Left cardiac atrium (tissue), 4 donors: ENCODE data around the gene SUSD1. TPM values are rescaled to one million over a fixed set of nuclear protein-coding genes. Genes with fewer than 3 reads are reported as not detected.
"Not testable (repeated sequence)": the region's sequence is repeated elsewhere in the genome, so short reads cannot be mapped to it uniquely, and the experiment has no call there.

ENCODE experiments used
- ATAC-seq, 2 donors: fragments of 200-7000 bp; cut with Tn5 transposase; one replicate each; pipeline ENCODE4 v1.9.1; 2020; ENCODE audit warnings: mild to moderate bottlenecking in 2 of 2, moderate library complexity in 2 of 2
- DNase-seq: peaks from one replicate; pipeline ENCODE4 v3.0.0-alpha.2; 2020
- intact Hi-C, 2 donors: fragments of 100-400 bp; cut with DNase I; formaldehyde crosslinking; loops; one replicate each; pipeline versions ENCODE4 v1.14.1 to v1.15.1; 2022 to 2023
- total RNA-seq, 2 donors: library from RNA; stranded (reverse); fragmentation: NEBNext Ultra II Directional; extraction: Animal tissue kit (Norgen Biotek cat#: 25700); gene quantifications; one replicate each; pipeline ENCODE4 v1.2.1, GENCODE V29; 2021
- donor health status: DM: no; HTN: yes; CAD: no.
- donor health status: DM: no; HTN: yes; CAD: no; lungs with severe emphysema.
- donor health status: DM: yes; HTN: yes; CAD: no.
- donor health status: Dilated cardiomyopathy.

SUSD1 gene
- total RNA-seq, 2 donors from 2014 or later, result 9.4 to 13.7 TPM

DNA sequence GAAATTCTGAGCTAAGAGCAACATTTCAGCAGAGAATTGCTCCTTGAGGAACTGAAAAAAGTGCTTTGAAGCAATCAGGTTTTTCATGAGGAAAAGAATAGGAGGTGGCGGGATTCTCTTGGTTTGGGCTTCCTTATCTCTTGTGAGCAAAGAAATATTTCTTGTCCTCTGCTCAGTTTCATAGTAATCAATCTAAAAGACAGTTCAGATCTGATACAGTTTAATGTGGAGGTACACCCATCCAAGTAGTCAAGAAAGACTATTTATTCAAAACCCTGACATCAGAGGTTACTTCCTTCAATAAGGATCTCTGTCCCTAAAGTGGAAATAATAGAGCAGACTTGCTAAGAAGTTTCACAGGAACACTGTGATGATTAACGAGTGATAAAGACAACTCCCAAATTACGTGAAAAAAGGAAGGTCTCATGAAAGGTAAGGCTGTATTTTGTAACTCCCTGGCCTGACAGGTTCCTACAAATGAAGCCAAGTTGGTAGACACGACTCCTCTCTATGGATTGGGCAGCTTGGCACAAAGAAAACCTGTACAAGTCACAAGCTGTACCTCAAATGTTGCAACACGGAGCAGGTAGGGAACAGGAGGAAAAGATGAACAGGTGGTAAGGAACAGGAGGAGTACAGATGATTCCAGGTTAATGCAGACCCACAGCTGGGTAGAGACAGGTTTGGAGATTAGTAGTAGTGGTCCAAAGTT, 94.1 kb downstream of the SUSD1 start:
- intact Hi-C loops, result loop anchor here in 1 of 2 donors (10.0 kb wide), 1 partner anchor 744 kb away; no protein-coding TSS in a partner anchor
- DNase-seq (no peak), ATAC-seq (no peak)

- ATAC-seq (no peak), DNase-seq (no peak)
- intact Hi-C loops, result loop anchor here in 1 of 2 donors (5.0 kb wide), 1 partner anchor 316 kb away; no protein-coding TSS in a partner anchor
Observed at GRCh38 chr9:112078432-112078831, 96.7 kb downstream of the SUSD1 start.

GRCh38 chr9:112076814-112077213, 98.3 kb downstream of the SUSD1 start:
- ATAC-seq (no peak), DNase-seq (no peak)
- intact Hi-C loops, result loop anchor here in 1 of 2 donors (5.0 kb wide), 1 partner anchor 315 kb away; no protein-coding TSS in a partner anchor

DNA sequence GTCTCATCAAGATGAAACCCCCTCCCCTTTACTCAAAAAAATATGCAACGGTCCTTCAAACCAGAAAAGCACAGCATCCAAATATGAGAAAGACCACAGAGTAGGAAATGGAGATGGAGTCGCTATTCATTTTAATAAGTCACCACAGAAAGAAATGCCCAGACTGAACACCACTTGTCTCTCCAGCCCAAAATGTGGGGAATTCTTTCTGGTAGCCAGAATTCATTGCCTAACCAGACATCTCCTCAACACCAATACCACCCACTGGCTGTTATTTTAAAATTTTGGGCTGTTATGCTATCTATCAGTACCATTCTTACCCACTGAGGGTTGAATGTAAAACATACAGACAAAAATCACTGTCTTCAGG, 100.1 kb downstream of the SUSD1 start:
- DNase-seq (no peak), ATAC-seq (peak in 1 of 2 donors; percentile 4)
- intact Hi-C loops, result loop anchor here in 1 of 2 donors (5.0 kb wide), 1 partner anchor 313 kb away; no protein-coding TSS in a partner anchor

DNA sequence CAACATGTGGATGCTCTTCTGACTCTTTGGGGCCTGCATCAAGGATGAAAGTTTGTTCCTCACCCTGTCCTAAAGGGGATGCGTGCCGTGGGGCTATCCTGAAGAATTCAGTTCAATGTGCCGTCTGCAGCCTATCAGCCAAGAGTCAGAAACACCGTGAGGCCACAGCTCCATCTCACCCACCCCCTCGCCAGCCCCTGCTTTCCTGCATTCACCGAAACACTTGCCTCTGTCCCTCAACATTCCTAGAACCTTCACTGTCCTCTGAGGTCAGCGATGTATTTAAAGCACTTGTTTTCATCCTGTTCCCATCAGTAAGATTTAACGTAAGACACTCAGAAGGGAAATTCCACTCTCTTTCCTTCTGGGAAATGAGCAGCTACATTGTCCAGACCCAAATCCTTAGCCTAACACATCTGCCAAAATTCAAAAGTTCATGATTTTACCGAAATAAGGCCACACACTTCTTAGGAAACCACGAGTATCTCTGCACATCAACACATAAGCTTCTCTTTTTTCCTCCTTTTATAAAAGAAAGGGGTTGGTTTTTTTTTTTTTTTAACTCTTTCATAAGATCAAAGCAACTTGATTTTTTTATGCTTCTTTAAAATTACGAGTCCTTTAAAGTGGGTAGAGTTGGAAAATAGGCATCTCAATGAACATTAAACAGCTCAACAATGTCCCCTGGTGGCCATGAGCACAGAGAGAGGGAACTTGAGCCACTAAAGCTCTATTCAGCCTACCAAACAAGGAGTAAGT, 100.7 kb downstream of the SUSD1 start:
- DNase-seq, result peak; percentile 64
- peak; percentile 85 to 87 for ATAC-seq
- intact Hi-C loops, result loop anchor here (1.0 to 5.0 kb wide), 2 partner anchors 312 to 315 kb away; no protein-coding TSS in a partner anchor

DNA sequence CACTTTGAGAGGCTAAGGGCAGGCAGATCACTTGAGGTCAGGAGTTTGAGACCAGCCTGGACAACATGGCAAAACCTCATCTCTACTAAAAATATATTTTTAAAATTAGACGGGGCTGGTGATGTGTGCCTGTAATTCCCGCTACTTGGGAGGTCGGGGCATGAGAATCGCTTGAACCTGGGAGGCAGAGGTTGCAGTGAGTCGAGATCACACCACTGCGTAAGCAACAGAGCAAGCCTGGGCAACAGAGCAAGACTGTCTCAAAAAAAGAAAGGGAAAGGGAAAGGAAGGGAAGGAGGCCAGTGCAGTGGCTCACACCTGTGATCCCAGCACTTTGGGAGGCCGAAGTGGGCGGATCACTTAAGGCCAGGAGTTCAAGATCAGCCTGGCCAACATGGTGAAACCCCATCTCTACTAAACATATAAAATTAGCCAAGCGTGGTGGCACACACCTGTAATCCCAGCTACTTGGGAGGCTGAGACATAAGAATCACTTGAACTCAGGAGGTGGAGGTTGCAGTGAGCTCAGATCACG, 101.4 kb downstream of the SUSD1 start:
- intact Hi-C loops, result loop anchor here in 1 of 2 donors (1.0 kb wide), 1 partner anchor 314 kb away; no protein-coding TSS in a partner anchor
- not testable (repeated sequence) for DNase-seq, ATAC-seq

DNA sequence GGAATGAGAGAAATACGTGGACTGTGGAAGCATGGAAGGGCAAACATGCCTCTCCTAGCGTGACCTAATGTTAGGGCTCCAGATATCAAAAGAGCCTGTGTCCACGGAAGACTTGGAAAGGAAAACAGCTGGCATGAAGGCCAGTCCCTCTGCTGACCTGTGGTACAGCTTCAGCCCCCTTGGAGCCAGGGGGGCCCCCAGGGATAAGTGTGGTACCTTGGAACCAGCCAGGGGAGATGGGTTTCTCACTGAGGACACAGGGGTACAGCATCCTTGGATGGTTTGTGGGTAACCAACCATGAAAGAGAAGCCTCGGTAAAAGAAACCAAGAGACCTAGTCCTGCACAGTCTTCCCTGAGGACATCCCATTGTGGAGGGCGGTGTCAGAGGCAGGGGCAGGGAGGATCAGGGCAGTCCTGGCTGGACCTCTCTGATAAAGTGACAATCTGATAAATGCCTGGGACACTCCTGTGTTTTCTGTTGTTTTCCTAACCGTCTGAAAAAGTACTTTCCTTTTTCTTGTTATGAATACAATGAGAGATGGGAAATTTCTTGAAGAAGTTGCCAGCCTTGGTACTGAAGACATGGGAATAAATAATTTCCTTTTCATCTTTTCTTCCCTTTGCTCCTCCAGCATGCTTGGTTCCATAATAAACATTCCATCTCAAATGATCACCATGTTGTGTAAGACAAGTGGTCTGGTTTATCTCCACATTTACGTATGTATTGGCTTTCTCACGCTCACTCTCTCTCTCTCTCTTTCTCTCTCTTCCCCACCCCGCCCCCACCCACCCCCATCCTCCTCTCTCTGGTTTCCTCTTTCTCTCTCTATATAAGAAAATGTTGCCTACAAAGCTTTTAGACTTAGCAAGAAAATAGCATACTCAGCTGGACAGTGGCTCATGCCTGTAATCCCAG, 102.1 kb downstream of the SUSD1 start:
- ATAC-seq, result peak in 1 of 2 donors; percentile 27
- intact Hi-C loops, result no loop called here

DNA sequence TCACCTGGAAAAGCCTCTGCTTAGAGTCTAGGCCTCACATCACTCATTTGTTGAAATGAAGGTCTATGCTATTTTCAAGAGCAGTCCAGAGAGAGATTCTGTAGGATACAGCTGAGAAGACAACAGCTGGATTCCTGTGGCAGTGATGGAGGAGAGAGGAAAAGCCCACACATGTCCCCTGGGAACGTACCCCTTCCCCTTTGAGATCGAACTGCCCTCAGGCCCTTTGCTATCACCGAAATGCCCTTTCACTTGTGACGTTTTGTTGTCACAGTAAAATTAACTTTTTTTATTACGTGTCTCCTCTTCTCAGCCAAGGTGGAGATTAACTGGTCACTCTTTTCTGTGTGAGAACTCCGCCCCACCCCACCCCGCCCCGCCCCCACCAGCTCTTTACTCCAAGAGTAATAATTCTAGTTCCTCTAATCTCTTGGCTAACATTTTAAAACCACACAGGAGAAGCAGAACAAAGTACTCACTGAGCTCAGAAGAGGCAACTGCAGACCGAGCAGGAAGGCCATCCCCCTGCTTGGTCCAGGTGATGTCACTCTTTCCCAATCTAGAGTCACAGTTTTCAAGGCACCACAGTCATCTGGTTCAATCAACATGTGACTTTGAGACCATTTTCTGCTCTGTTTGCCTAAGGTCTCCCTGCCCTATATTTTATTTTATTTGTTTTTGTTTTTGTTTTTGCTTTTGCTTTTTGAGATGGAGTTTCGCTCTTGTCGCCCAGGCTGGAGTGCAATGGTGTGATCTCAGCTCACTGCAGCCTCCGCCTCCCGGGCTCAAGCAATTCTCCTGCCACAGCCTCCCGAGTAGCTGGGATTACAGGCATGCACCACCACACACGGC, 105.6 kb downstream of the SUSD1 start:
- DNase-seq (no peak), ATAC-seq (no peak)
- intact Hi-C loops, result loop anchor here in 1 of 2 donors (10.0 kb wide), 1 partner anchor 175 kb away; the partner anchor contains the start of gene UGCG

More for the DNA sequence above, 102.1 kb downstream of the SUSD1 start:
- no peak for DNase-seq

DNA sequence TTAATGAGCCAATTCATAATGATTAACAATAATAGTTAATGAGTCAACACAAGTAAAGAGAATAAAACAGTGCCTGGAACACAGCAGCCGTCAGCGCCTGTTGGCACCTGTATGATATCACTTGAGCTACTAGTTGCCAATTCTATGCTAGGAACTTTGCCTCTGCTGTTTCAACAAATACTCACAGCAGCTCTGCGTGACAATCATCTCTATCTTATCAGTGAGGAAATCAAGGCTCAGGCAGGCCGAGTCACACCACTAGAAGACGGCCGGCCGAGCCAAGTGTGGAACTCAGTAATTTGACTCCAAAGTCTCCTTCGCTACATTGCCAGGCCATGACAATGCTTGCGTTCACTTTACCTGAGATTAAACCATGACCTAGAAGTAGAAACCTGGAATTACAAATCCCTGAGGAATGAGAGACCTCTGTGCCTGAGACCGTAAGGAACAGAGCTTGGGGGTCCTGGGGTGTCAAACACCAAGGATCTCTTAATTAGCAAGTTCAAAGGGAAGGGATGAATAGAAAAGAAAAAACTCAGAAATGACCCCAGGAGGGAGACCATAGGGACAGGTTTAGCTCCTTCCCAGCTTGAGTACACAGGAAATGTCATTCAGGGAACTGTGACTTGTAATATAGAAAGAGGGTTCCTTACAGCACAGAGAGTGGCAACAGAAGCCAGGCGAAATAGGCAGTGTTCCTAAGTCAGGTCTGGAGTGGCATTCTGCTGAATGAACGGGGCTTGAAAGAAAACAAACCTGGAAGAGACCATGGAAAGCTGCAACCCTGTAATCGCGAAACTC, 109.1 kb downstream of the SUSD1 start:
- DNase-seq, result no peak
- intact Hi-C loops, result loop anchor here in 1 of 2 donors (10.0 kb wide), 1 partner anchor 171 kb away; the partner anchor contains the start of gene UGCG
- ATAC-seq, result no peak

GRCh38 chr9:112064871-112065270, 110.2 kb downstream of the SUSD1 start:
- intact Hi-C loops, result loop anchor here in 1 of 2 donors (10.0 kb wide), 1 partner anchor 170 kb away; the partner anchor contains the start of gene UGCG
- no peak for ATAC-seq

GRCh38 chr9:112063586-112063985, 111.5 kb downstream of the SUSD1 start:
- DNase-seq (no peak), ATAC-seq (no peak)
- intact Hi-C loops, result loop anchor here in 1 of 2 donors (10.0 kb wide), 1 partner anchor 169 kb away; the partner anchor contains the start of gene UGCG

More at GRCh38 chr9:112064871-112065270, 110.2 kb downstream of the SUSD1 start:
- DNase-seq, result no peak

GRCh38 chr9:112063151-112063550, 111.9 kb downstream of the SUSD1 start:
- ATAC-seq (peak in 1 of 2 donors; percentile 32), DNase-seq (no peak)
- intact Hi-C loops, result loop anchor here in 1 of 2 donors (10.0 kb wide), 1 partner anchor 168 kb away; the partner anchor contains the start of gene UGCG

DNA sequence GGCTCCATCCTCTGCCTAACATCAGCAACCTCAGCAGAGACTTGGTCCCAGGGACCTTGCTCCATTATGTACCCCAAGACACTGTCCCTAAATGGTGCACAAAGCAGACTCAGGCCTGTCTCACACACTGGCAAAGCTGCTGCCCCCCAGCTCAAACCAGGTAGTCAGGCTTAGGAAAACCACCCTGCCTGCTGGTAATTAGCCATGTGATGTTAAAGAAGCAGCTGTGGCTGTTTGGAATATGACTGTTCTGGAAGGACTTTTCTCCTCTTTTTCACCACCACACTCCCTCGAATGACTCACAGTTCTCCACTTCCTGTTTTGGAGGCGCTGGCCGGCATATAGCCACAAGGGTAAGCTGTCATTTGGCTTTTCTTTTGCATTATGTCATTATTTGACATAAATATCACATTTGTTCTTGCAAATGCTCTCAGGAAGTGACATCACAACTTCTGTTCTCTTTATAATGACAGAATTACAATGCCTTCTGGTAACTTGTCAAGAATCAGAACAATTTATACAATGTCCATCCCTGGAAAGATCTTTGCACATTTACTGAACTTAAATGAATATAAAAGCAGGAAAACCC, 113.9 kb downstream of the SUSD1 start:
- DNase-seq (peak; percentile 69), ATAC-seq (peak; percentile 59 to 93)
- intact Hi-C loops, result loop anchor here in 1 of 2 donors (10.0 kb wide), 1 partner anchor 166 kb away; the partner anchor contains the start of gene UGCG

- intact Hi-C loops, result loop anchor here (10.0 kb wide), 2 partner anchors 135 to 165 kb away; partner anchors contain the start of gene UGCG (in 1 of the 2)
- ATAC-seq (no peak), DNase-seq (no peak)
Observed at GRCh38 chr9:112059966-112060320, 115.2 kb downstream of the SUSD1 start.

- intact Hi-C loops, result loop anchor here in 1 of 2 donors (10.0 kb wide), 1 partner anchor 135 kb away; no protein-coding TSS in a partner anchor
- no peak for DNase-seq
- ATAC-seq, result peak; percentile 33 to 69
Observed at GRCh38 chr9:112059145-112059965, 115.7 kb downstream of the SUSD1 start.
